Measurements from ENCODE around the gene PDE4D.

GRCh38 chr5:59772206-59772605 is 121.3 kb downstream of the PDE4D start:
- TF ChIP-seq EZH2 (IDR thresholded peaks at IDR 0.05): no peak
- TF ChIP-seq CTCF (IDR thresholded peaks at IDR 0.05): no peak

Measured in neural progenitor cell (in vitro differentiated cells).